ENCODE measurements around the gene NBEA. TPM values are rescaled to one million over a fixed set of nuclear protein-coding genes. Genes with fewer than 3 reads are reported as not detected.

Gene NBEA
- total RNA-seq, 4 donors from 2014 or later = 21.5 to 60.4 (median 27.9) TPM

DNA sequence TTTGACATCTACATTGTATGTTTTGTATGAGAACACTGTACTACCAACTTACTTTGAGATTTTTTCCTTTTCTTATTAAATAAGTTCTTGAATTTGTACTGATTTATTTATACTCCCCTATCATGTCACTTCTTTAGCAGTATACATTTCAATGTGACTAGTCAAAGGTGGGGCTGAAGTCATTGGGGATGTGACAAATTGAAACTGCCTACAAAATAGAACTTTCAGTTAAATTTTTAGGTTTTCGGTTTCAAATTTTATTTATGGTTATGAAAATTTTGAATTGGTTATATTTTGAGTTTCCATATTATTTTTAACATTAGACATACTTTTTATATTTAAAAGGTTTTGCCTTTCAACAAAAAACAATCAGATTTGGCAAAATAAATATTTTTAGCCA, 221.6 kb downstream of the NBEA start:
- Histone ChIP-seq H3K27ac (no peak overlapping the region), H3K36me3 (no peaks in the 10 kb centered on the region), H3K4me3 (replicated peaks in 1 of 3) (no peak overlapping the region), H3K4me1 (peaks cover 0 to 6% of the 10 kb centered on the region in 2 donors), H3K9me3 (no peaks in the 10 kb centered on the region), H3K27me3 (no peaks in the 10 kb centered on the region)
- TF ChIP-seq, protein P1, sequence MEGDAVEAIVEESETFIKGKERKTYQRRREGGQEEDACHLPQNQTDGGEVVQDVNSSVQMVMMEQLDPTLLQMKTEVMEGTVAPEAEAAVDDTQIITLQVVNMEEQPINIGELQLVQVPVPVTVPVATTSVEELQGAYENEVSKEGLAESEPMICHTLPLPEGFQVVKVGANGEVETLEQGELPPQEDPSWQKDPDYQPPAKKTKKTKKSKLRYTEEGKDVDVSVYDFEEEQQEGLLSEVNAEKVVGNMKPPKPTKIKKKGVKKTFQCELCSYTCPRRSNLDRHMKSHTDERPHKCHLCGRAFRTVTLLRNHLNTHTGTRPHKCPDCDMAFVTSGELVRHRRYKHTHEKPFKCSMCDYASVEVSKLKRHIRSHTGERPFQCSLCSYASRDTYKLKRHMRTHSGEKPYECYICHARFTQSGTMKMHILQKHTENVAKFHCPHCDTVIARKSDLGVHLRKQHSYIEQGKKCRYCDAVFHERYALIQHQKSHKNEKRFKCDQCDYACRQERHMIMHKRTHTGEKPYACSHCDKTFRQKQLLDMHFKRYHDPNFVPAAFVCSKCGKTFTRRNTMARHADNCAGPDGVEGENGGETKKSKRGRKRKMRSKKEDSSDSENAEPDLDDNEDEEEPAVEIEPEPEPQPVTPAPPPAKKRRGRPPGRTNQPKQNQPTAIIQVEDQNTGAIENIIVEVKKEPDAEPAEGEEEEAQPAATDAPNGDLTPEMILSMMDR (IDR thresholded peaks at IDR 0.05) = no peak
- no peak for TF ChIP-seq POLR2A (IDR thresholded peaks at IDR 0.05)
- no peak for DNase-seq
- 95% methylated on average over 1 of the region's 1 CpG for WGBS, 2 donors
- intact Hi-C loops (cut with DNase I) = no loop called here

DNA sequence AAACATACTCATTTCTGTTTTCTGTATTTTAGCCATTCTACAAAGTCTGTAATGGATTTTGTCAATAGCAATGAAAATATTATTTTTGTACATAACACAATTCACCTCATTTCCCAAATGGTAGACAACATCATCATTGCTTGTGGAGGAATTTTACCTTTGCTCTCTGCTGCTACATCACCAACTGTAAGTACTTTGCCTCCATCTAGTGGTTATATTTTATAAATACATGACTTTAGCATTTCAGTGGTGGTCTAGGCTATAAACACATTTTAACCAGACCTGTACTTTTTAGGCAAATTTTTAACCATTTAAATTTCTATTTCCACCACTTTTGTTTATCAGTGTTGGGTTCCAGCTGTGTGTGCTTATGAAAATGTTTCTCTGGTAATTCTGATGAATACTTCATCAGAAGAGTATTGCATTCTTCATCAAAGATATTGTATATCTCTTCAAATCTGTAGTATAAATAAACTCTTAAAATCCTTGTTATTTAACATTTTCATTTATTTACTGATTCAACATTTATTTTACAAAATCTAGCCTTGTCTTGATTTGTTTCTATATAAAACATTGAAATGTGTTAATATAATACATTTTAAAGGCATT, 222.4 kb downstream of the NBEA start:
- Histone ChIP-seq H3K4me1 (peaks cover 0 to 6% of the 10 kb centered on the region in 2 donors), H3K36me3 (no peaks in the 10 kb centered on the region), H3K9me3 (no peaks in the 10 kb centered on the region), H3K4me3 (replicated peaks in 1 of 3) (no peak overlapping the region), H3K27me3 (no peaks in the 10 kb centered on the region), H3K27ac (no peak overlapping the region)
- no peak for DNase-seq
- TF ChIP-seq POLR2A (IDR thresholded peaks at IDR 0.05) = no peak
- TF ChIP-seq, protein P1 (IDR thresholded peaks at IDR 0.05) = peak; percentile 35 to 71 (median 60)
- intact Hi-C loops (cut with DNase I) = no loop called here

DNA sequence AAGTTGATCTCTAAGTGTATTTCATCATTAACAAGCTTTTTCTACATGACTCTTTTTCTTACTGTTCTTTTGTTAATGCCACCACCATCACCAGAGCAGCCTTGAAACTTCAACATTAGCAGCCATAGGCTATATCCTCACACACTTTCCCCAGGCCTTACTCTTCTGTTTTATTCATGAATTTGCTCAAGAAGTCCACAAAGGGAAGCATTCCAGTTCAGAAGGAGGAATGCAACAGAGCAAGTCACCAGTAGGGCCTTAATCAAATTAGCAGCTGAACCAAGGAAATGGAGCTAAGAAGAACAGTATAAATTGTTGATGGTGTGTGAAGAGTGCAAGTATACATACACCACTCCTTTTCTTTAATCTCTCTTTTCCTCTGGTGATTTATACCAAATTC, 223.1 kb downstream of the NBEA start:
- Histone ChIP-seq H3K27me3 (no peaks in the 10 kb centered on the region), H3K36me3 (no peaks in the 10 kb centered on the region), H3K9me3 (no peaks in the 10 kb centered on the region), H3K4me1 (peaks cover 0 to 6% of the 10 kb centered on the region in 2 donors), H3K27ac (no peak overlapping the region), H3K4me3 (replicated peaks in 1 of 3) (no peak overlapping the region)
- TF ChIP-seq POLR2A (IDR thresholded peaks at IDR 0.05) = no peak
- TF ChIP-seq, protein P1 (IDR thresholded peaks at IDR 0.05) = no peak
- no peak for DNase-seq
- intact Hi-C loops (cut with DNase I) = no loop called here

- no peak for TF ChIP-seq POLR2A (IDR thresholded peaks at IDR 0.05)
- TF ChIP-seq, protein P1 (IDR thresholded peaks at IDR 0.05) = no peak
- H3K4me3 ChIP-seq (replicated peaks in 1 of 3) = no peak overlapping the region
- no peaks in the 10 kb centered on the region for H3K36me3 ChIP-seq
- intact Hi-C loops (cut with DNase I) = no loop called here
- H3K27me3 ChIP-seq = no peaks in the 10 kb centered on the region
- H3K4me1 ChIP-seq = no peaks in the 10 kb centered on the region
- DNase-seq = no peak
- no peaks in the 10 kb centered on the region for H3K9me3 ChIP-seq
- H3K27ac ChIP-seq = no peak overlapping the region
- 89 to 94% methylated on average over 2 of the region's 2 CpGs for WGBS, 2 donors
These were observed 237.4 kb downstream of the NBEA start for GRCh38 chr13:35179494-35179893.

DNA sequence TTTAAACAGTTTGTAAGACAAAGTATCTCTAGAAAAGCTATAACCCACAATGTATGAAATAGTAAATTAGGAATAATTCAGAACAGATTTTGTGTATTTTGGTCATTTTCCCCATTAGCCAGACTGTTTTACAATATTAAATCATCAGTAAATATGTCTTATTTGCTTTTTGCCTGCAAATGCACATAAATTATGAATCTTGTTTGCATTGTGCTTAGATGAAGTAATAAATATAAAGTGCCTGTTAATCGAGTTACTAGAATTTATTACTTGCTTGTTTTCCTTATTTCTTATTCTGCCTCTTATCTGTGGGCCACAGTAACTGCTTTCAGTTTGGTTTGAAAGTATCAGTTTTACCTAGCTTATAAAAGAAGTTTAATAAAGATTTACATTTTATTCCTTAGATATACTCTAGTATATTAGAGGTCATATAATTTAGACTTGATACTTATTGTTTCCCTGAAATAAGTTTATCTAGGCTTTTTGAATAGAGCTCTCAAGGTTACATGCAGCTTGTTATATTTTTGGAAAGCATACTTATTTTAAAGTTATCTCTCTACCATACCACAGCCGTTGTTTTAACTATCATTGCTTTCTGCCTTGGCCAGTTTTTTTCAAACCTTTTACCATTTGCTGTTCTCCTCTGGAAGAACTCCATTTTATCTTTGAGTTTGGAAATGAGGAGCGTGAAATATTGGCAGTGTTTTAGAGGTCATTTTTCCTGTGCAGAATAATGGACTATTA, 238.0 kb downstream of the NBEA start:
- no peaks in the 10 kb centered on the region for H3K27me3 ChIP-seq
- no peak overlapping the region for H3K27ac ChIP-seq
- H3K4me1 ChIP-seq = no peaks in the 10 kb centered on the region
- H3K4me3 ChIP-seq (replicated peaks in 1 of 3) = no peak overlapping the region
- no peaks in the 10 kb centered on the region for H3K36me3 ChIP-seq
- no peaks in the 10 kb centered on the region for H3K9me3 ChIP-seq
- whole genome bisulfite sequencing, 2 donors = 84 to 88% methylated on average over 3 of the region's 3 CpGs
- DNase-seq = no peak
- intact Hi-C loops (cut with DNase I) = no loop called here
- no peak for TF ChIP-seq POLR2A (IDR thresholded peaks at IDR 0.05)
- TF ChIP-seq, protein P1 (IDR thresholded peaks at IDR 0.05) = no peak

All from thyroid gland (tissue), 4 donors.